Stimulated activated CD4-positive, alpha-beta T cell treated with anti-CD3 and anti-CD28 coated beads, Interleukin-15, amount 100 ng/mL, for 48 hours (primary cell): Measurements from ENCODE around the gene TREM2.
"Not testable (repeated sequence)": the region's sequence is repeated elsewhere in the genome, so short reads cannot be mapped to it uniquely, and the experiment has no call there.

ENCODE experiments used
- DNase-seq, 2 donors: peaks; one replicate each; pipeline ENCODE4 v3.0.0-alpha.2; 2020; ENCODE audit warnings: low read depth in 2 of 2

TREM2 gene

DNA sequence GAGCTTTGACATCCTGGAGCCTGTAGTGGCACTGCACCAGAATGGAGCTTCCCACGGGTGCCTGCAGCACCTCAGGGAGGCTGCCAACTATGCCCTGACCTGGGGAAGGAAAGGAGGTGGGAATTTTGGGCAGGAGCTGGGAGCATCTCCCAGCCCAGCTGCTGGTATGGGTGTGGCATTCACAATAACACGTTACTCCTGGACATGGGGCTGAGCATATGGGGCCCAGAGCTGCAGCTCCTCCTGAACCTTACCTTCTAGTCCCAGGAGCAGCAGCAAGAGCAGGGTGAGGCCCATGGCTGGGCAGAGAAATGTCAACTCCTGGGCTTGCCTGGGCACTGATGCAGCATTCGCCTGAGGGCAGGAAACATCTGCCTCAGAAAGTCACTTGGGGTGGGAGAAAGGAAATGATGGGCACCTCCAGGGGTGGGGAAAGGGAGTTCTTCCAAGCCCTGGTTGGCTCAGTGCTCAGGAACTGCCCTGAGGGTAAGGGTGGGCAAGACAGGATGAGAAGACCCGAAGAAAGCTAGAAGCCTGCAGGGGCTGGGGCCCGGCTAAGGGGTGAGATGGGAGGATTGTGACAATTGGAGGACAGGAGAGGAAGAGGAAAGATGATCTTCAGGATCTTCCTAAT lies 8.8 kb downstream of the TREM2 start, which contains the start of gene TREML1:
TSS of gene TREML1 (minus strand) at position 356 of the 634 bp plus-strand sequence. CDS start at position 297, 59 bp downstream.
- no peak for DNase-seq

DNA sequence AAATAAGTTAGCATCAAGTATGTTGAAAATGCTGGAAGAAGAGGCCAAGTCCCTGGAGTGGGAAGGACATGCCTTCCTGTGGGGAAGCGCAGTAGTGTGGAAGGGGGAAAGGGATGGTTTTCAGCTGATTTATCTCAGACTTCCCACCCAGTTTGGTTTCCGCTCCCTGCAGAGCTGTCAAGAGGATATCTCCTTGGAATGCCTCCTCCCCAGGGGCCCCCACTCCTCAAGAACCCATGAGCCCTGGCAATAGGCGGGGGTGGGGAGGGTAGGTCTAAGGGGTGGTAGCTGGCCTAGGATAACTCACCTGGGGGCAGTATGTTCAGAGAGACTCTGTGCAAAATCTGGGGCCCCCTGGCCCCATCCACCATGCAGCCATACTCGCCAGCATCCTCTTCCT lies 9.5 kb downstream of the TREM2 start:
- no peak for DNase-seq

DNA sequence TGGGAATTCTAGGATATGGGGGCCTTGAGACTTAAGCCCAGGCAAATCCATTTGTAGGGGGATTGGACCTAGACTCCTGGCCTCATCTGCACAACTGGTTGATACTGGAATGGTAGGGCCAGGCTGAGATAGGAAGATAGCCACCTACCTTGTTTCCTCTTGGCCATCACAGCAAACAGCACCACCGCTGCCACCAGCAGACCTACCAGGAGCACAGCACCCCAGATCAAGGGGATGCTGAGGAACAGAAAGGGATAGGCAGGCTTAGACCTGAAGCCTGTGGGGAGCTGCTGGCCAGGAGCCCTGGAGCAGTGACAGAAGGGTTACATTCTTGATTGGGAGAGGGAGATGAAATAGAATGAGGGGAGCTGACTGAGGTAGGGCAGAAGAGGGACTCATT lies 12.2 kb downstream of the TREM2 start:
- no peak for DNase-seq

DNA sequence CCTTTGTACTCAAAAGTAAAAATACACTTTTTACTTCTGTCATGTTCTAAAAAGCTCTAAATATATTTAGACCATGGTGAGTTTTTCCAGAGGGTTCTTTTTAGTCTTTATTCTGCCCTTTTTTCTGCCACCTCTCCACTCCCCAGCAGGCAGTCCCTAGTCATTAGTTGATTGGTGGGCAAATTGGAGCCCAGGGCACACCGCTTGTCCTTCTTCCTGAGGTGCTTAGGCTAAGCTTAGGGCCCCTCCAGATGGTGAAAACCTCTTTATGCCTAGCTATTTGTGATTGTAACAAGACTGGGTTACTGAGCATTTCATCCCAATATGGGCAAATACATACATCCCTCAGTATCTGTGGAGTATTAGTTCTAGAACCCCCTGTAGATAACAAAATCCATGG lies 15.0 kb downstream of the TREM2 start:
- DNase-seq: no peak

DNA sequence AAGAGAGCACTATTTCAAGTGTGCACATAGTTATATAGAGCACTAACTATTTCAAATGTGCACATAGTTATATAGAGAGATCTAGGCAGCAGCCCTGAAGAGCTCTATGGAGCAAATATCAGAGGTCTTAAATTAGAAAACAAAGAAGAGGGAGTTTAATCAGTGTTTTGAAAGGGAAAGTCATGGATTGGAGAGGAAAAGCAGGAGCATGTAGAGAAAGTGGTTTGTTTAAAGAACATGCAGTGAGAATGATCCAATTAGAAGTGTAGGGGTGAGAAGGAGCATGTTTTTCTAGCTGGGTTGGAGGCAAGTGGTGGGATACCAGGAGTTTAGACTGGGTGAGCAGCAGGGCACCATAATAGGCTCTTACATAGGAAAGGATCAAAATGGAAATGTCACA lies 26.0 kb downstream of the TREM2 start:
- no peak for DNase-seq

DNA sequence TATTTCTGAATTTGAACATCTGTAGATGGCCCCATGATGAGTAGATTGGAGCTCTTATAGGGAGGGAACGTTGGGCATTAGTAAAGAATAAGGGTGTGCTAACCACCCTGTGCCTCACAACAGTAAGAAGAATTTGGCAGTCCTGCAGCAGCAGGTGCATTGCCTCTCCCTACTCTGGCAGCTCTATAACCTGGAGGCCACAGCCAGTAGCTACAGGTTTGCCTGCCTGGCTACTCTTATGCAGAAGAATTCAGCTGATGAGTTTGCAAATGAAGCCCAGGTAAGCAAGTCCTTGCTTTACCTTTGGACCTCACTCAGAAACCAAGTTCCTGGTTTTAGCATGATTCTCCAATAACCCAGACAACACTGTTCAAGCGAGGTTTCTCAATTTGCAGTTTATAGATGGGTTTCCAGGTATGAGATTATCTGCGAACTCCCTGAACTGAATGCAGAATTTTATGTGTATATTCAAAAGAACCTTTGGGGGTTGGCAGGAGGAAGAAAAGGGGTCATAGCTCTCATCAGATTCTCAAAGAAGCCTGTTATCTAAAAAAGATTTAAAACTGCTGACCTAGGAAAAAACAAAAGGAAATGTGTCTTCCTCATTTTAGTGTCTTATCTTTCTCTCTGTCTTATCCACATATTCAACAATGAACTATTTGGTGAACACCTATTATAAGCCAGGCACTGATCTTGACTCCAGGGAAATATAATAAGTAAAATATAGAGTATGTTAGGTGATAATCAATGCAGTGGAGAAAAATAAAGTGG lies 27.7 kb downstream of the TREM2 start:
- no peak for DNase-seq

DNA sequence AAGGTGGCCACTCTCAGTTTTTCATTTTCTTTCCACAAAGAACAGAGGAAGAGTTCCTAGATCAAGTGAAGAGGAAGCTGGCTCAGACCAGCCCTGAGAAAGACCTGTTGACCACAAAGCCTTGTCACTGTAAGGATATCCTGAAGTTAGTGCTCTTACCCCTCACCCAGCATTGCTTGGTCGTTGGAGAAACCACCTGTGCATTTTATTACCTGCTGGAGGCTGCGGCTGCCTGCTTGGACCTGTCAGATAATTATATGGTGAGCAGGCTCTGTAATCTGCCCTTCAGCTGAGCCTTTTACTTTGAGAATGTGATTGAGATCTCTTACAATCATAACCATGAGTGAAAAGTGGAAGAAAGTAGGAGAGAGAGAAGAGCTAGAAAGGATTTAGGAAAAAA lies 30.7 kb downstream of the TREM2 start:
- DNase-seq: no peak

DNA sequence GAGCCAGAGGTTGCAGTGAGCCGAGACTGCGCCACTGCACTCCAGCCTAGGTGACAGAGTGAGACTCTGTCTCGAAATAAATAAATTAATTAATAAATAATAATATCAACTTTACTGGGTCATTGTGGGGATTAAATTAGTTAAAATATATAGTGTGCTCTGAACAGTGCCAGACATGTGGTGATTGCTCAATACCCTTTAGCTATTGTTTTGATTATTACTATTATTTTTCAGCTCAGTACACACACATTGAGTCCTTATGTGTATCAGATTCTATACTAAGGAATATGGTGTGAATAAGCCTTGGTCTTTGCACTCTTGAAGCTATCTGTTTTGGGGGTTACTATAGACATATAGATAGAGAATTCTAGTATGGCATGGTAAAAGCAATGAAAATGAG lies 37.6 kb downstream of the TREM2 start:
- no peak for DNase-seq

DNA sequence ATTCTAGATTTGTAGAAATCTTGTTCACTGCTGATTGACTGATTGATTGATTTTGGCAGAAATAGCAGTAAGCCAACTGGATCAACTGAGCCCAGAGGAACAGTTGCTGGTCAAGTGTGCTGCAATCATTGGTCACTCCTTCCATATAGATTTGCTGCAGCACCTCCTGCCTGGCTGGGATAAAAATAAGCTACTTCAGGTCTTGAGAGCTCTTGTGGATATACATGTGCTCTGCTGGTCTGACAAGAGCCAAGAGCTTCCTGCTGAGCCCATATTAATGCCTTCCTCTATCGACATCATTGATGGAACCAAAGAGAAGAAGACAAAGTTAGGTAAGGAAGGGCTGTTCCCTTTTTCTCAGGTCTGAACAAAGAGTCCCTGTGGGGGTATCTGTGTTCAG lies 40.0 kb downstream of the TREM2 start:
- no peak for DNase-seq

DNA sequence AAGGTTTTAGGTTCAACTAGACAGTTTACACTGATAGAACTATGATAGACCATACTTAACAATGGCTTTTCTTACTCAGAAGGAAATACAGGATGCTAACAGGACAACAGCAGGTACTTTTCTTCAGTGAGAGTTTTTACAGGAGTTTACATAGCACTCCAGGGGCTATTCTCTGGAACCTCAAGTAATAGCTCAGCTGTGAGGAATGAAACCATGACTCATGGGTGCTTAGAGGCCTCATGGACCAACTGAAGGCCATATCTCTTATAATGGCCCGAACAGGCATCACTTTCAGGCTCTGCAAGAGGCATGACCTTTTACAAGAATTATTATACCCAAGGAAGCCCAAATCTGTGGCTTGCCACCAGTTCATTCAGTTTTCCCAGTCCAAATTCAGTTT lies 40.5 kb downstream of the TREM2 start:
- no peak for DNase-seq

DNA sequence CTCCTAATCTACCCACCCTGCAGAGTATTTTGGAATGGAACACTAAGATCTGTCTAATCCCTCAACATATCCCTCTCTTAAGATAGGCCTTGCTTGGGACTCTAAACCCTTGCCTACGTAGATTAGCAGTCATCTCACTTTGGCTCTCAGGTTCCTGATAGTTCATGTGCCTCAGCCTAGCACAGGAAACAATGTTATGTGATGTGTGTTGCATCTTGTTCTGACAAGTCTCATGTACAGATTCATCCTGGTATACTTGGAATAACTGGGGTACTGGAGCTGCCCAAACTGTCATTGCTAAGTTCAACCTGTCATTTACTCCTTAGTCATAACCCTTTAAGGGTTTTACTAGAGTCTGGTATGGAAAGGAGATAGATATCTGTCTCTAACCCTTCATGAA lies 42.9 kb downstream of the TREM2 start:
- DNase-seq: no peak

DNA sequence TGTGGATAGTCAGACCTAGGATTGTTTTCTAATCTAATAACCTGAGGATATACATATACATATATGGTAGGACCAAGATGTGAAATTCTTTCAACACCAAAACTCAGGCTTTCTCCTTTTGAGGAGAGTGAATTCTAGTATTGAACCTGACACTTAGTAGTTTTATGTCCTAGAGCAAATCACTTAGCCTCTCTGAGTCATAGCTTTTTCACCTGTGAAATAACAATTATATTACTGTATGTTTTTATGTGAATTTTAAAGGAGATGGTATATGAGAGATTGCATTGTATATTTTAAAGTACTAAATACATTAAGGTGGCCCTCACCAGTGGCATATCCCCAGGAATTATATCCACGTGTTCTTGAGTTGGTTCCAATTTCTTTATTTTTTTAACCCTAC lies 43.4 kb downstream of the TREM2 start:
- DNase-seq: no peak

DNA sequence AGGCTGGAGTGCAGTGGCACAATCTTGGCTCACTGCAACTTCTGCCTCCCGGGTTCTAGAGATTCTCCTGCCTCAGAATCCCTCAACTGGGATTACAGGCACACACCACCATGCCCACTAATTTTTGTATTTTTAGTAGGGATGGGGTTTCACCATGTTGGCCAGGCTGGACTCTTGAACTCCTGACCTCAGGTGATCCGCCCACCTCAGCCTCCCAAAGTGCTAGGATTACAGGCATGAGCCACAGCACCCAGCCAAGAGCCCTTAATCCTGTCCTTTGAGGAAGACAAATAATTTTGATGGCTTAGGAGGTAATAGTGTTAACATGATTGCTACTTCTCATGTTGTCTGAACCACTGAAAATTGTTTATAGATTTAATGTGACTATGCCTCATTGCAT lies 47.9 kb downstream of the TREM2 start:
- not testable (repeated sequence) for DNase-seq

DNA sequence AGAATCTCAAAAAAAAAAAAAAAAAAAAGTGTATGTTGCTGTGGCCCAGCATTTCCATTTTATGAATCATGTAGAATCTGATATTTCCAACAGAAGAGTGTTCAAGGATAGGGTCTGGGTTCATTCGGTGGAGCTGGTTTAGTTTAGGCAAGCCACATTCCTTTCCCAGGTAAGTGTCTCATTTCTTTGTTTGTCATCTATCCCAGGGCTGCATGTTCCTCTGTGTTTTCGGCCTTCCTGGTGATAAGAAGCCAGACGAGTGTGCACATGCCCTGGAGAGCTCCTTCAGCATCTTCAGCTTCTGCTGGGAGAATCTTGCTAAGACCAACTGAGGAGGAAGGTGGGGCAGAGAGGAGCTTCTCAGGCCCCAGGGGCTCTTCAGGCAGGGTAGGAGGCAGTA lies 51.9 kb downstream of the TREM2 start:
- DNase-seq: no peak
